Inferior parietal cortex (tissue), 1 donor: ENCODE results near the gene TRIM32.
"Not testable (repeated sequence)": the region's sequence is repeated elsewhere in the genome, so short reads cannot be mapped to it uniquely, and the experiment has no call there.

Experiments
- DNase-seq: peaks from one replicate; pipeline ENCODE4 v3.0.0-alpha.2; 2016; ENCODE audit errors: extremely low spot score

TRIM32 gene

DNA sequence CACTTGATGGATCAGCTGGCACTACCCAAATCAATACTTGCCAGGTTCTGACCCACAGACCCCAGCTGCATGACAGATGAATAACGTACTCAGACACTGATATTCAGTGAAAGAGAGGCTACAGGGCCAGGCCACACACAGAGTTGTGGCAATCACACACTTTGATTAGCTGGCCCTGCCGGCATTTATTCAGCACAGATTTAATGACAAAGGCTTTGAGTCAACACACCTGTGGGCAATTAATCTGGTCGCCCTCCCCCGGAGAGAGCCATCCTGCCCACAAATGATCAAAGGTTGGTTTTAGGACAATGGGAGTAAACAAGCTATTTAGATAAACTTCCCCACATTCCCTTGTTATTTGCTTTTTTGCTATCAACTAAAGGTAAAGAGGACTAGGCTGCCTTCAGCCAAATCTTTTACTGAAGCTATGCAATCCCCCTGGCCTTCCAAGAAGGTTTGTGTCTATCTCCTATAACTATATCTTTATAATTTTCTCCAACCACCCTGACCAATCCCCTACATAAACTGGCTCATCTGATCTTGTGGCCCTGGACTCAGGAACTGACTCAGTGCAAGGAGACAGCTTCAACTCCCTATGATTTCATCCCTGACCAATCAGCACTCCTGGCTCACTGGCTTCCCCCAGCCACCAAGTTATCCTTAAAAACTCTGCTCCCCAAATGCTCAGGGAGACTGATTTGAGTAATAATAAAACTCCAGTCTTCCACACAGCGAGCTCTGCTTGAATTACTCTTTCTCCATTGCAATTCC, 12.7 kb upstream of the TRIM32 start:
- DNase-seq = no peak

DNA sequence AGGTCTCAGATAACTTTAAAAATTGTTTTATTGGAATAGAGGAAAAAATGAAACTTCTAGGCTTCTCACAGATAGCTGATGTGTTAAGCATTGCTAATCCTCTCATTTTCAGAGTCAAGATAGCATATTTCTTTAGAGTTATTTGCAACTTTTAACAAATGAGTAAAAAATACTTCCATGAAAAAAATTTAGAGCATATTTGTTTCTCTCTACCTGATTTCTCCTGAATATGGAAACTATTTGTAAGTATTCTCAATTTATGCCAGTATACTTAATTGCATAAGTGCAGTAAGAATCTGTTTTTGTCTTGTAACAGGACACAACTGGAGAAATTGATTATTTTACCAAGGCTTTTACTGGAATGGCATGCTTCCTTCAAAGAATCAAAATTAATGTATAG, 3.6 kb upstream of the TRIM32 start:
- no peak for DNase-seq

DNA sequence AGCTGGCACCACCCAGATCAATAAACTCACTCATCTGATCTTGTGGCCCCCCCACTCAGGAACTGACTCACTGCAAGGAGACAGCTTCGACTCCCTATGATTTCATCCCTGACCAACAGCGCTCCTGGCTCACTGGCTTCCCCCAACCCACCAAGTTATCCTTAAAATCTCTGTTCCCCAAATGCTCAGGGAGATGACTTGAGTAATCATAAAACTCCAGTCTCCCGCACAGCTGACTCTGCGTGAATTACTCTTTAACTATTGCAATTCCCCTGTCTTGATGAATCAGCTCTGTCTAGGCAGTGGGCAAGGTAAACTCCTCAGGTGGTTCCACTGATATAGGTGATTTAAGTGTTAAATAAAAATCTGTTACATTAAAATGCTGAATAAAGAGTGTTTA, 1.9 kb upstream of the TRIM32 start:
- no peak for DNase-seq

GRCh38 chr9:116686135-116686534, 970 bp upstream of the TRIM32 start:
- no peak for DNase-seq

- no peak for DNase-seq
Observed at GRCh38 chr9:116686693-116687073, 422 bp upstream of the TRIM32 start.

- DNase-seq = no peak
Observed at GRCh38 chr9:116687754-116688135, 640 bp downstream of the TRIM32 start.

DNA sequence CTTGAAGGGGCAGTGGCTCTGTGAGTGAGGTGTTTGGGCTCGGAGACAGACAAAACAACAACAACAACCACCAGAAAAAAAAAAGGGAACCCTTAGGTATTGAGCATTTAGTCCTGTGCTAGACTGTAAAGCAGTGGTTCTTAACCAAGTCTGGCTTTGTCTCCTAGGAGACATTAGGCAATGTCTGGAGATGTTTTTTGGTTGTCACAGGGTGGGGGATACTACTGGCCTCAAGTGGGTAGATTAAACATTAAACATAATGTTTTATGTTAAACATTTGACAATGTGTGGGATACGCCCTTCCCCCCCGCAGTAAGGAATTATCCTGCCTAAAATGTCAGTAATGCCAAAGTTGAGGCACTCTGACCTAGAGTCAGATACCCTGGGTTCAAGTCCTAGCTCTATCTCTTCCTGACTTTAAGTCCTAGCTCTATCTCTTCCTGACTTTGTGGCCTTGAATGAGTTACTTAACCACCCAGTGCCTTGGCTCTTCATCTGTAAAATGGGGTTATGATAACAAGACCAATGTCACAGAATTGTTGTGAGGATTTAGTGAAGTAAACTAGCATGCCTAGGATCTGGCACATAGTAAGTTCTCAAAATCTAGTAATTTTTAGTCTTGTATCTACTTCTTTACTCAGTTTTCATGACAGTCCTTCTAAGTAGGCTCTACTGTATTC, 1.8 kb downstream of the TRIM32 start:
- no peak for DNase-seq

DNA sequence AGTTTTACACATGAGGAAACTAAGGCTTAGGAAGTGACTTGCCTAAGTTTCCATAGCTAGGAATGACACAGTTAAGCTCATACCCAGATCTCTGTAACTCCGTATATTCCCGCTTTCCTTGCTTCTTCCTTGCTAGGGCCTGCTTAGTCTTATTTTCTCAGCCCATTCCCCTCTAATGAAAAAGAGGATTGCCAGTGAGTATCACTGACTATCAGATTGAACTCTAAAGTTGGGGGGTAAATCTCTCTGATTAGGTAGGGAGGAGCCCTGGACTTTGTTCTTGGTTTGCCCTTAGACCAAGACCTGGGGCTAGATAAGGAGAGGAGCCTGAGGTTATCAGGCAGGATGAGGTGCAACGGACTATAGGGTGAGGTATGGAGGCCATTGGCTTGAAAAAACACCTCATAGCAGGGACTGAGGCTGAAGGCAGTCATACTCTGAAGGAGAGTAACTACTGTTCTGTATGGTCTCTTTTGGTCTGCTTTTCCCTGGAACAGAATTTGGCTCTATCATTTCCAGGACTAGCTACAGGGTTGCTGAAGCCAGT, 2.5 kb downstream of the TRIM32 start:
- DNase-seq = no peak

DNA sequence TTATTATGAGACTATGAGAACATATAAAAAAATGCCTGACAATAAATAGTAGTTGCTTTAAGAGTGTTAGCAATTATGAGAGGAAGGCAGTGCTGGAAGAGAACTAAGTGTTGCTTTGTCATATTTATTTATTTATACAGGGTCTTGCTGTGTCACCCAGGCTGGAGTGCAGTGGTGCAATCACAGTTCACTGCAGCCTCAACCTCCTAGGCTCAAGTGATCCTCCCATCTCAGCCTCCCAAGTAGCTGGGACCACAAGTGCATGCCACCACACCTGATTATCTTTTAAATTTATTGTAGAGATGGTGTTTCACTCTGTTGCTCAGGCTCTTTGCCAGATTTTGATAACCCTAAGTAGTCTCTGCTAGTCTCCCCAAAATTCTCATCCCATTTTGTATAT, 3.7 kb downstream of the TRIM32 start:
- DNase-seq = not testable (repeated sequence)

DNA sequence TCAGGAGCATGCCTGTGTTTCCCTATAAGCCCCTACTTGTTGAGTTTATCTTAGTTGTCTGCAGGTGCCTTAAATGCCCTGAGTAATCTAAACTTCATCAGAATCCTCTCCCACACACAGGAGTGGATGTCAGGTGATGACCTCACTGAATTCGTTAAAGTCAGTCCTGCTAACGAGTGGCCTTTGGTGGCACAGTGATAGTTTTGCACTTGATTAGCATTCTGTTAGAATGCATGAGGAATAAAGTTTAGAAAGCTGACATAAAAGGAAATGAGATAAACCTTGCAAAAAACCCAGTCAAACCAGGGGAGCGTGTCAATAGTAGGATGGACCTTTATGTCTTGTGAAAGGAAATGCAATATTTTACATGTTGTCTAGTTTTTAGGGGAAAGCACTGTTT, 4.5 kb downstream of the TRIM32 start:
- DNase-seq = no peak

GRCh38 chr9:116692616-116693015, 5.5 kb downstream of the TRIM32 start:
- no peak for DNase-seq

GRCh38 chr9:116693233-116693731, 6.2 kb downstream of the TRIM32 start:
- DNase-seq = no peak

GRCh38 chr9:116694785-116695291, 7.7 kb downstream of the TRIM32 start:
- no peak for DNase-seq

DNA sequence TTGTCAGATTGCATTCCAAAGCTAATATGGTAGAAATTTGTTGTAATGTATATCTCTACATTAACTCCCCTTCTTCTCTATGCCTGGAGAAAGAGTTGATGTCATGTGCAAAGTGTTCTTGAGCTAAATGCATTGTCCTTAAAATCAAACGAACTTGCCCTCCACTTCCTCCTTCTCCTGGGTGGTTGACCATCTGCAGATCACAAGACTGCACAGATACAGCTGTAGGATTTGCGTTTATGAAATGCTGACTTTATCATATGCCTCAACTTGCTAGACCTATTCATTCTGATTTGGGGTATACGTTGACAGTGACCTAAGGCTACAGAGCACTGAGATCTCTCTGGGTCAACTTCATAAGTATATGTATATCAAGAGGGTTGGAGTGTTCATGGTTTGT, 8.3 kb downstream of the TRIM32 start:
- no peak for DNase-seq

- DNase-seq = no peak
Observed at GRCh38 chr9:116697362-116697761, 10.3 kb downstream of the TRIM32 start.

DNA sequence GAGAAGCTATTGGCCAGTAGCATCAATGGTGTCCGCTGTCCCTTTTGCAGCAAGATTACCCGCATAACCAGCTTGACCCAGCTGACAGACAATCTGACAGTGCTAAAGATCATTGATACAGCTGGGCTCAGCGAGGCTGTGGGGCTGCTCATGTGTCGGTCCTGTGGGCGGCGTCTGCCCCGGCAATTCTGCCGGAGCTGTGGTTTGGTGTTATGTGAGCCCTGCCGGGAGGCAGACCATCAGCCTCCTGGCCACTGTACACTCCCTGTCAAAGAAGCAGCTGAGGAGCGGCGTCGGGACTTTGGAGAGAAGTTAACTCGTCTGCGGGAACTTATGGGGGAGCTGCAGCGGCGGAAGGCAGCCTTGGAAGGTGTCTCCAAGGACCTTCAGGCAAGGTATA, 10.8 kb downstream of the TRIM32 start:
- DNase-seq = no peak

GRCh38 chr9:116700279-116700678, 13.2 kb downstream of the TRIM32 start:
- DNase-seq = no peak

DNA sequence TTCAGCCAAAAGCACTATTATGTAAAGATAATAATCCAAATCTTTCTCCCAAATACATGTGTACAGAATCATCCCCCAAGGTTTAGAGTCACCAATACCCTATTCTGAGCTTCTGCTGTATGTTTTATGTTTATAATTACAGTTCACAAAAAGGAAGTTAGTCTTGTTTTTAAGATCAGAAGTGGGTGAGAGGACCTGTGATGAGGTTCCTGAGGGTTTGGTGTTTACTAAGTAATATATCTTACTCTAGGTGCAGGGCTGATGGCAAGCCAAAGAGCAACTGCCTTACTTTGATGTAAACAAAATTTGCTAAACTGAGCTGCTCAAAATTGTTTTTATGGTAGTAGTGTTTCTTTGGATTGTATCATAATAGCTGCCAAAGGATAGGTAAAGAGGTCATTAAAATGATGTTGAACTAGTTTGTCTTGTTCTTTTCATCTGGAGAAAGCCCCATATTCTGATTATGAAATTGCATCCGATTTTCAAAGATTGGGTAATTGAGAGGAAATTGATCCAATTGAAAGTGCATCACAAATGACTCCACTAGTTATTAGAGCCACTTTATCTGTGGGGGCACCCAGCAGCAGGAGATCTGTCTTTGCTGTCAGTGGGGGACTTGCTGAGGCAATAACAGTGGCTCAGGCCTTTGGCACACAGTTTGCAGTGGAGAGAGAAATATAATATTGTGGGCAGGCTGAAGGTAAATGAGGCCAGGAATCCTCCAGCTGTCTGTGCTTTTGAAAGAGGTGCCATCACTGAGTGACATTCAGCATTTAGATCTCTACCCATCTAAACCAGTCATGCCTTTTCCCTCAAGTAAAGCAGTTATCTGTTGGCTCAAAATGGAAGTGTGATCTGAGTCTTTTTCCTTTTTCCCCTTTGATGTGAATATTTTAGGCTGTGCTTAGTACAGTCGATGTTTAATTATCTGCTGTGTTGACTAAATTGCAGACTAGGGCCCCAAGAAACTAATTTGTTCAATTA, 14.1 kb downstream of the TRIM32 start:
- no peak for DNase-seq

DNA sequence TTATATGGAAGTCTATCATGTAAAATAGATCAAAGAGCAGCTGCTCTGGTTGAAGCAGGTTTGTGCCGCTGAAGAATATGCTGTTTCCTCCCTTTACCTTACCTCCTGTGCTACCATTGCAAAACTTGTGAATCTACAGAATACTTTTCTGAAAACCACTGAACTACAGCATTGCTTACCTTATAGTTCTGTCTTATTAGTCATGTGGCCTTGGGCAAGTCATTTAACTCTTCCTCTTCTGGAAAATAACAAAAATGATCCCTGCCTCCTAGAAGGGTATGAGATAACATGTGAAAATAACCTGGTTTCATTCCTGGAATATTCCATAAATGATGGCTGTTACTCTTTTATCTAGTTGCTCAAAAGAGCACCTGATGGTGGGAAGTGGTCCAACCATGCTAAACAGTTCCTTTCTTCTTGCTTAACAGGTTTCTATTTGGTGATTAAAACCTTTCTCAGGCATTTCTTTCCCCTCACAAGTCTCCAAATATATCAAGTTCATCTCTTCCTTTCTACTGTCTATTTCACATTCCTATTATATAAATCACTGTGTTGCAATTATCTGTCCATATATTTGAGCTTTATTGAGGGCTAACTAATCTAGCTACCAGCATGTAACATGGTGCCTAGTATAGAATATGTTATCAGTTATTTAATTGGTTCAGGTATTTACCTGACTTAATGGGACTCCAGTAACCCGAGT, 15.0 kb downstream of the TRIM32 start:
- no peak for DNase-seq

DNA sequence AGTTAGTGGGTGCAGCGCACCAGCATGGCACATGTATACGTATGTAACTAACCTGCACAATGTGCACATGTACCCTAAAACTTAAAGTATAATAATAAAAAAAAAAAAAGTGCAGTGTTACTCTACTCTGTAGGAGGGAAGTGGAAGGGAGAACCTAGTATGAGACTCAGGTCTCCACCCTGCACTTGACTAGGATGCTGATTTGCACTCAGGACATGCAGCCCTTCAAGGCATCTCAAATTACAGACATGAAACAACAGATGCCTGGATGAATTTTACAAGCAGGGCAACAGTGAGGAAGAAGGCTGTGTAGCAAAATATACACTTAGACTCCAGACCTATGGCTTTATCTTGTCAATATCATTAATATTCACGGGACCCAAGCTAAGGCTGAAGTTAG, 16.5 kb downstream of the TRIM32 start:
- no peak for DNase-seq

DNA sequence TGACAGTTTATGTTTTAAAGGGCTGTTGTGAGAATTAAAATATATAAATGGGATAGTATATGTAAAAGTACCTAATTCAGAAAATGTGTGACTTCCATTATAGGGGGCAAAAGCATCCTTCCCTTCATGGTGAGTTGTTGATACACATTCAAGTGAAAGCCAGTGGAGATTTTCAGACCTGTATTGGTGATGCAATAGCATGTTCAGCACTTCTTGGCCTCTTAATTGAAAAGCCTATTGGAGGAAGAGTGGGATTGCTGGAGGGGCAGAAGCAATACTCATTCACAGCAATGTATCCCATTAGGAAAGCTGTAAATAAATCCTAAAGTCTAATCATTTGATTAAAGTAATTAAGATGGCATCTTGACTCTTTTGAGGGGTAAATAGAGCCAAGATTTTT, 17.4 kb downstream of the TRIM32 start:
- no peak for DNase-seq
